DOHH2 (cell line): ENCODE measurements around the gene CLN6.

Experiments used
- EZH2phosphoT487 ChIP-seq: fragments of 200-600 bp; sonication (generic); IDR thresholded peaks from 2 replicates; pipeline ENCODE4 v1.6.1; 2017; ENCODE audit warnings: borderline replicate concordance, mild to moderate bottlenecking, antibody characterized with exemption, low read length, moderate library complexity, mixed read lengths
- TF ChIP-seq, protein P1 (sequence below): fragments of 200-600 bp; sonication (generic); IDR thresholded peaks from one replicate; pipeline ENCODE4 v1.5.1; 2014; ENCODE audit warnings: antibody characterized with exemption, mild to moderate bottlenecking, low read depth, low read length; ENCODE audit not compliant: poor library complexity, severe bottlenecking

DNA sequence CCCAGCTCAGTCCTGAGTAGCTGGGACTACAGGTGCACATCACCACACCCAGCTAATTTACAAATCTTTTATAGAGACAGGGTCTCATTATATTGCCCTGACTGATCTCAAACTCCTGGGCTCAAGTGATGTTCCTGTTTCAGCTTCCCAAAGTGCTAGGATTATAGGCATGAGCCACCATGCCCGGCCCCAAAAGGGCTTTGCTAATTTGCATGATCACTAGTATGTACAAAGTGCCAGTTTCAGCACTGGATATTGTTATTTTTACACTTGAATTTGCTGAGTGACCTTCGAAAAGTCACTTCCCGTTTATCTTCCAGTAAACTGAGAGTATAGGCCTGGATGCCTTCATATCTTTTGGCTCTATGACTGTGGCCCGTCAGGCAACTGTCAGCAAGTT is 12.2 kb downstream of the CLN6 start:
- TF ChIP-seq, protein P1, sequence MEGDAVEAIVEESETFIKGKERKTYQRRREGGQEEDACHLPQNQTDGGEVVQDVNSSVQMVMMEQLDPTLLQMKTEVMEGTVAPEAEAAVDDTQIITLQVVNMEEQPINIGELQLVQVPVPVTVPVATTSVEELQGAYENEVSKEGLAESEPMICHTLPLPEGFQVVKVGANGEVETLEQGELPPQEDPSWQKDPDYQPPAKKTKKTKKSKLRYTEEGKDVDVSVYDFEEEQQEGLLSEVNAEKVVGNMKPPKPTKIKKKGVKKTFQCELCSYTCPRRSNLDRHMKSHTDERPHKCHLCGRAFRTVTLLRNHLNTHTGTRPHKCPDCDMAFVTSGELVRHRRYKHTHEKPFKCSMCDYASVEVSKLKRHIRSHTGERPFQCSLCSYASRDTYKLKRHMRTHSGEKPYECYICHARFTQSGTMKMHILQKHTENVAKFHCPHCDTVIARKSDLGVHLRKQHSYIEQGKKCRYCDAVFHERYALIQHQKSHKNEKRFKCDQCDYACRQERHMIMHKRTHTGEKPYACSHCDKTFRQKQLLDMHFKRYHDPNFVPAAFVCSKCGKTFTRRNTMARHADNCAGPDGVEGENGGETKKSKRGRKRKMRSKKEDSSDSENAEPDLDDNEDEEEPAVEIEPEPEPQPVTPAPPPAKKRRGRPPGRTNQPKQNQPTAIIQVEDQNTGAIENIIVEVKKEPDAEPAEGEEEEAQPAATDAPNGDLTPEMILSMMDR = no peak
- no peak for TF ChIP-seq EZH2phosphoT487
